HL-60 (cell line): Measurements from ENCODE around the gene RPS24.

Experiments used
- CTCF ChIP-seq: IDR thresholded peaks from one replicate; pipeline ENCODE4 v1.5.1; 2011; ENCODE audit warnings: low read length, control low read depth, inconsistent platforms; ENCODE audit not compliant: insufficient read depth
- POLR2AphosphoS5 ChIP-seq: IDR thresholded peaks from 2 replicates; pipeline ENCODE4 v1.6.1; 2012; ENCODE audit warnings: low read depth

GRCh38 chr10:78045856-78046255 lies 12.2 kb downstream of the RPS24 start:
- TF ChIP-seq POLR2AphosphoS5, result no peak
- no peak for TF ChIP-seq CTCF
